B cell (primary cell): ENCODE measurements around the gene PRKCH. TPM values are rescaled to one million over a fixed set of nuclear protein-coding genes. Genes with fewer than 3 reads are reported as not detected.

Source experiments
- ATAC-seq: fragments of 200-7000 bp; cut with Tn5 transposase; one replicate; pipeline ENCODE4 v1.10.0; 2021; ENCODE audit warnings: low read depth, mild to moderate bottlenecking, moderate number of reproducible peaks, moderate library complexity
- CTCF ChIA-PET: fragments of 350-600 bp; sonication (Branson Sonifier 250); formaldehyde crosslinking; loops from one replicate; lab custom pipeline; 2021; ENCODE audit warnings: antibody characterized with exemption, inconsistent platforms; lab: Charles Lee
- POLR2A ChIA-PET: fragments of 350-600 bp; sonication (Branson Sonifier 250); formaldehyde crosslinking; loops from one replicate; lab custom pipeline; 2021; ENCODE audit warnings: antibody characterized with exemption; lab: Charles Lee
- DNase-seq: peaks from one replicate; pipeline ENCODE4 v3.0.0; 2013
- H2AFZ ChIP-seq: 2 replicates; pipeline ENCODE4 v1.6.1; 2012; ENCODE audit warnings: mild to moderate bottlenecking, low read depth, low read length; ENCODE audit not compliant: insufficient read depth, poor library complexity, severe bottlenecking
- H3K27ac ChIP-seq, 2 donors: 1 replicate in 1 of 2; 2 replicates in 1 of 2; pipeline ENCODE4 v1.5.1; 2012 to 2013; ENCODE audit warnings: low read length in 2 of 2, mild to moderate bottlenecking in 2 of 2, moderate library complexity in 1 of 2
- H3K27me3 ChIP-seq, 4 experiments: fragments of 200-600 bp in 1 of 4; sonication (generic) in 1 of 4; replicated peaks in 1 of 4; 1 replicate in 2 of 4; 2 replicates in 2 of 4; pipeline versions ENCODE4 v1.6.1 to v1.7.0; 2013 to 2016; ENCODE audit warnings: low read length in 3 of 4, mild to moderate bottlenecking in 2 of 4, mixed read lengths in 1 of 4, moderate library complexity in 1 of 4; ENCODE audit not compliant: insufficient read depth in 4 of 4, control insufficient read depth in 3 of 4; ENCODE audit errors: control extremely low read depth in 1 of 4
- H3K36me3 ChIP-seq, 2 experiments: replicated peaks in 1 of 2; 1 replicate in 1 of 2; 2 replicates in 1 of 2; pipeline versions ENCODE4 v1.6.1 to v1.7.1; 2013; ENCODE audit warnings: low read length in 1 of 2; ENCODE audit not compliant: insufficient read depth in 2 of 2, control insufficient read depth in 1 of 2; ENCODE audit errors: control extremely low read depth in 1 of 2, extremely low read depth in 1 of 2
- H3K4me1 ChIP-seq, 2 donors: fragments of 200-600 bp in 1 of 2; sonication (generic) in 1 of 2; 1 replicate in 1 of 2; 2 replicates in 1 of 2; pipeline versions ENCODE4 v1.5.1 to v1.6.1; 2013 to 2017; ENCODE audit warnings: low read length in 2 of 2; ENCODE audit not compliant: control insufficient read depth in 2 of 2, insufficient read depth in 2 of 2
- H3K4me2 ChIP-seq: replicated peaks from 2 replicates; pipeline ENCODE3; 2012; ENCODE audit warnings: mild to moderate bottlenecking, low read depth, low read length; ENCODE audit not compliant: poor library complexity, severe bottlenecking
- H3K4me3 ChIP-seq, 5 experiments: fragments of 200-600 bp in 1 of 5; sonication (generic) in 1 of 5; 1 replicate in 3 of 5; 2 replicates in 2 of 5; pipeline versions ENCODE4 v1.5.1 to v1.7.0; 2011 to 2016; ENCODE audit warnings: low read length in 4 of 5, mild to moderate bottlenecking in 4 of 5, low read depth in 2 of 5, control low read depth in 1 of 5, moderate library complexity in 1 of 5; ENCODE audit not compliant: insufficient read depth in 1 of 5; ENCODE audit errors: control extremely low read depth in 1 of 5, extremely low read depth in 1 of 5
- H3K79me2 ChIP-seq: fragments of 200-600 bp; sonication (generic); one replicate; pipeline ENCODE4 v1.6.0; 2016; ENCODE audit warnings: low read length; ENCODE audit not compliant: control insufficient read depth, insufficient read depth
- H3K9ac ChIP-seq: fragments of 200-600 bp; sonication (generic); 2 replicates; pipeline ENCODE4 v1.6.1; 2017; ENCODE audit warnings: mild to moderate bottlenecking, low read length, moderate library complexity
- H3K9me3 ChIP-seq, 3 donors: one replicate each; pipeline versions ENCODE4 v1.6.1 to v1.7.1; 2013; ENCODE audit warnings: low read length in 2 of 3; ENCODE audit not compliant: control insufficient read depth in 2 of 3, insufficient read depth in 1 of 3; ENCODE audit errors: control extremely low read depth in 1 of 3
- H4K20me1 ChIP-seq: 2 replicates; pipeline ENCODE4 v1.6.0; 2012; ENCODE audit warnings: mild to moderate bottlenecking, low read length; ENCODE audit not compliant: insufficient read depth, control insufficient read depth, poor library complexity, severe bottlenecking
- H3K27ac Mint-ChIP-seq: one replicate; pipeline ENCODE4 v1.8.0; 2021; ENCODE audit warnings: mixed read lengths
- H3K27me3 Mint-ChIP-seq: one replicate; pipeline ENCODE4 v1.8.0; 2021; ENCODE audit warnings: mixed read lengths
- H3K4me1 Mint-ChIP-seq: one replicate; pipeline ENCODE4 v1.8.0; 2021; ENCODE audit warnings: mixed read lengths
- H3K4me3 Mint-ChIP-seq: one replicate; pipeline ENCODE4 v1.8.0; 2021; ENCODE audit warnings: mixed read lengths
- H3K9me3 Mint-ChIP-seq: one replicate; pipeline ENCODE4 v1.8.0; 2022; ENCODE audit warnings: mixed read lengths; ENCODE audit not compliant: insufficient read depth
- EZH2 ChIP-seq: IDR thresholded peaks from 2 replicates; pipeline ENCODE4 v1.6.1; 2012; ENCODE audit warnings: borderline replicate concordance, low read depth, mild to moderate bottlenecking, moderate library complexity, low read length; ENCODE audit not compliant: insufficient read depth, poor library complexity, severe bottlenecking
- WGBS: methylation state at CpG from one replicate; pipeline ENCODE4 v1.1.5; 2013; ENCODE audit warnings: missing lambda C conversion rate; ENCODE audit not compliant: insufficient coverage; 5-methylcytosine and 5-hydroxymethylcytosine counted together
- intact Hi-C: fragments of 100-400 bp; cut with micrococcal nuclease; formaldehyde crosslinking; loops from one replicate; pipeline ENCODE4 v1.10.0; 2022
- polyA plus RNA-seq: library from polyadenylated mRNA; depleted of rRNA; stranded (reverse); fragments of >200 nt; gene quantifications from 2 replicates; pipeline ENCODE4 v1.2.3, GENCODE V29; 2012
- total RNA-seq, 2 donors: library from RNA; stranded (reverse); fragments of 120-200 nt in 1 of 2; gene quantifications; 1 replicate in 1 of 2; 2 replicates in 1 of 2; pipeline versions ENCODE4 v1.2.3 to v1.2.4, GENCODE V29; 2013 to 2022
- TF ChIP-seq, protein P1 (sequence below): fragments of 200-600 bp; IDR thresholded peaks from one replicate; pipeline ENCODE4 v1.8.0; 2022; ENCODE audit warnings: antibody characterized with exemption, mild to moderate bottlenecking

Gene PRKCH
- total and polyA plus RNA-seq, 2 donors (not counting 1 experiment from before 2014, with no cell fraction given), result 2.0 to 5.0 TPM

DNA sequence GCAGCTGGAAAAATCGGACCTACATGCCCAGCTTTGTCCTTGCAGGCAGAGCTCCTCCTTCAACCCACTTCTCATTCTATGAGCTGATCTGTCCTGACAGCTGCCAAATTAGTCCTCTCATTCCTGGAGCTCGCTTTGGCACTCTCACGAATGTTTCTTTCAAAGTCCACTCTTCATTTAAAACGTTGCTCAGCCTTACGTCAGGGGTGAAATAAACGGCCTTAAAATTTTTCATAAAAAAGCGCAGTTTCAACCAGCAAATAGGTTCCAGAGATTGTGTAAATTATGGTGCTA, 253.1 kb downstream of the PRKCH start:
- POLR2A ChIA-PET, result no interaction called here
- WGBS, result 92% methylated on average over 1 of the region's 7 CpGs

DNA sequence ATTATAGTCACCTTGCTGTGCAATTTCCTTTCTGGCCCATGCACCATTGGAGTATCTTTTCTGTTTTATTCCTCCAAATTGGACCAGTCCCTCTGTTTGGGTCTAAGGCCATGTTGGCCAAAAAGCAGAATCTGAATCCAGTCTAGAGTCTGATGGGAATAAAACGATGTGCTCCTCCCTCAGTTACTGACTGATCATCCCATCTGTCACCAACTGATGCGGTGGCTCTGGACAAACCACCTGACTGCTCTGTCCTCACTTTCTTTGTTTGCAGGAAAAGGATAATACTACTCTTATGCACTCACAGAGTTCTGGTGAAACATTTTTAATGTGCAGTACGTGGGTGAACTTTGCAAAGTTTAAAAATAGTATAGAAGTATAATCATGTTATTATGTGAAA, 253.7 kb downstream of the PRKCH start:
- Histone ChIP-seq H3K27ac (no peak overlapping the region), H3K36me3 (no peaks in the 10 kb centered on the region), H3K4me1 (peaks cover 10 to 12% of the 10 kb centered on the region in 2 donors), H3K9me3 (no peaks in the 10 kb centered on the region), H2AFZ (no peak overlapping the region), H3K4me3 (no peak overlapping the region), H3K9ac (no peak overlapping the region), H3K27me3 (no peaks in the 10 kb centered on the region), H3K79me2 (peaks cover 3% of the 10 kb centered on the region), H3K4me2 (no peak overlapping the region), H4K20me1 (no peaks in the 10 kb centered on the region)
- H3K4me1 Mint-ChIP-seq, result peaks cover 24% of the 10 kb centered on the region
- TF ChIP-seq, protein P1, sequence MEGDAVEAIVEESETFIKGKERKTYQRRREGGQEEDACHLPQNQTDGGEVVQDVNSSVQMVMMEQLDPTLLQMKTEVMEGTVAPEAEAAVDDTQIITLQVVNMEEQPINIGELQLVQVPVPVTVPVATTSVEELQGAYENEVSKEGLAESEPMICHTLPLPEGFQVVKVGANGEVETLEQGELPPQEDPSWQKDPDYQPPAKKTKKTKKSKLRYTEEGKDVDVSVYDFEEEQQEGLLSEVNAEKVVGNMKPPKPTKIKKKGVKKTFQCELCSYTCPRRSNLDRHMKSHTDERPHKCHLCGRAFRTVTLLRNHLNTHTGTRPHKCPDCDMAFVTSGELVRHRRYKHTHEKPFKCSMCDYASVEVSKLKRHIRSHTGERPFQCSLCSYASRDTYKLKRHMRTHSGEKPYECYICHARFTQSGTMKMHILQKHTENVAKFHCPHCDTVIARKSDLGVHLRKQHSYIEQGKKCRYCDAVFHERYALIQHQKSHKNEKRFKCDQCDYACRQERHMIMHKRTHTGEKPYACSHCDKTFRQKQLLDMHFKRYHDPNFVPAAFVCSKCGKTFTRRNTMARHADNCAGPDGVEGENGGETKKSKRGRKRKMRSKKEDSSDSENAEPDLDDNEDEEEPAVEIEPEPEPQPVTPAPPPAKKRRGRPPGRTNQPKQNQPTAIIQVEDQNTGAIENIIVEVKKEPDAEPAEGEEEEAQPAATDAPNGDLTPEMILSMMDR, result no peak
- no peak for TF ChIP-seq EZH2
- 100% methylated on average over 1 of the region's 3 CpGs for WGBS
- intact Hi-C loops, result no loop called here
- no peak overlapping the region for H3K4me3 Mint-ChIP-seq
- no peak overlapping the region for H3K27ac Mint-ChIP-seq
- ATAC-seq (no peak), DNase-seq (no peak)
- ChIA-PET POLR2A (interaction anchor here (1.0 kb wide), 1 partner anchor 96 kb away, joined by 6 read pairs; no protein-coding TSS in a partner anchor), CTCF (interaction anchor here (7.0 kb wide), 1 partner anchor 98 kb away, joined by 76 read pairs; no protein-coding TSS in a partner anchor)
- no peaks in the 10 kb centered on the region for H3K9me3 Mint-ChIP-seq
- no peaks in the 10 kb centered on the region for H3K27me3 Mint-ChIP-seq

More for the DNA sequence above, 253.1 kb downstream of the PRKCH start:
- Histone ChIP-seq H3K27me3 (no peaks in the 10 kb centered on the region), H3K36me3 (no peaks in the 10 kb centered on the region), H3K79me2 (peaks cover 3% of the 10 kb centered on the region), H3K4me2 (no peak overlapping the region), H4K20me1 (no peaks in the 10 kb centered on the region), H3K9ac (no peak overlapping the region), H3K4me3 (no peak overlapping the region), H3K9me3 (no peaks in the 10 kb centered on the region), H3K4me1 (peaks cover 17% of the 10 kb centered on the region in 2 donors), H3K27ac (no peak overlapping the region), H2AFZ (no peak overlapping the region)
- TF ChIP-seq EZH2, result no peak
- TF ChIP-seq, protein P1, result no peak
- H3K4me1 Mint-ChIP-seq, result peaks cover 29% of the 10 kb centered on the region
- CTCF ChIA-PET, result interaction anchor here (7.0 kb wide), 1 partner anchor 97 kb away, joined by 76 read pairs; no protein-coding TSS in a partner anchor
- DNase-seq, result no peak
- intact Hi-C loops, result no loop called here
- H3K27me3 Mint-ChIP-seq, result no peaks in the 10 kb centered on the region
- no peak overlapping the region for H3K27ac Mint-ChIP-seq
- no peak overlapping the region for H3K4me3 Mint-ChIP-seq
- H3K9me3 Mint-ChIP-seq, result no peaks in the 10 kb centered on the region
- ATAC-seq, result no peak
